K562 (cell line): ENCODE results near the gene MRPL40. TPM values are rescaled to one million over a fixed set of nuclear protein-coding genes. Genes with fewer than 3 reads are reported as not detected.
A peak's percentile ranks its signal among the peaks of the same experiment; 100 is the strongest.

Source experiments
- BRD9 ChIP-seq: fragments of 450-650 bp; IDR thresholded peaks from 2 replicates; pipeline ENCODE4 v1.6.1; 2018; ENCODE audit warnings: low read depth; ENCODE audit not compliant: partially characterized antibody
- KLF13 ChIP-seq: fragments of 450-650 bp; IDR thresholded peaks from 2 replicates; pipeline ENCODE4 v1.6.1; 2016; ENCODE audit warnings: missing genetic modification characterization, low read depth, mild to moderate bottlenecking, missing compliant biosample characterization, moderate library complexity, borderline replicate concordance
- PHTF2 ChIP-seq: fragments of 250-450 bp; sonication (Bioruptor Pico); IDR thresholded peaks from 2 replicates; pipeline ENCODE4 v1.5.0; 2021; ENCODE audit warnings: mild to moderate bottlenecking
- PRPF4 ChIP-seq: fragments of 200-400 bp; formaldehyde crosslinking; IDR thresholded peaks from one replicate; pipeline ENCODE4 v1.6.1; 2017; ENCODE audit warnings: low read length, low read depth, mild to moderate bottlenecking; ENCODE audit not compliant: insufficient read depth, poor library complexity, severe bottlenecking
- SETDB1 ChIP-seq: IDR thresholded peaks from one replicate; pipeline ENCODE4 v1.6.1; 2012; ENCODE audit warnings: low read length, control low read depth, inconsistent platforms
- polyA plus RNA-seq, 8 experiments: library from polyadenylated mRNA; depleted of rRNA in 4 of 8; stranded (reverse) in 5 of 8; unstranded in 3 of 8; fragments of >200 nt; fragmentation: Nextera tagmentation in 2 of 8; fragmentation: Illumina TruSeq in 1 of 8; extraction: Ambion mirVana in 2 of 8; extraction: Trizol in 1 of 8; gene quantifications; 2 replicates each; pipeline versions ENCODE4 v1.2.1 to v1.2.3, GENCODE V29; 2011 to 2014; ENCODE audit warnings: inconsistent platforms in 1 of 8, missing spikeins in 1 of 8
- total RNA-seq, 7 experiments: library from RNA; depleted of rRNA in 6 of 7; stranded (reverse); fragments of >200 nt in 6 of 7; fragmentation: Illumina TruSeq in 2 of 7; extraction: Trizol in 2 of 7; gene quantifications; 2 replicates each; pipeline versions ENCODE4 v1.2.1 to v1.2.3, GENCODE V29; 2011 to 2021; ENCODE audit warnings: low replicate concordance in 1 of 7
- TF ChIP-seq, protein P1 (sequence below): sonication (generic); formaldehyde crosslinking; IDR thresholded peaks from 2 replicates; pipeline ENCODE4 v1.8.0; 2022; ENCODE audit warnings: missing genetic modification reagents, mild to moderate bottlenecking, borderline replicate concordance
- TF ChIP-seq, protein P2 (sequence below): sonication (generic); formaldehyde crosslinking; IDR thresholded peaks from 2 replicates; pipeline ENCODE4 v1.9.0; 2022; ENCODE audit warnings: mild to moderate bottlenecking, missing genetic modification reagents

Gene MRPL40
- total and polyA plus RNA-seq, 9 of the 15 experiments (the other 6 are each of a cell fraction or from before 2014, with no cell fraction given), result 132 to 652 (median 208) TPM

DNA sequence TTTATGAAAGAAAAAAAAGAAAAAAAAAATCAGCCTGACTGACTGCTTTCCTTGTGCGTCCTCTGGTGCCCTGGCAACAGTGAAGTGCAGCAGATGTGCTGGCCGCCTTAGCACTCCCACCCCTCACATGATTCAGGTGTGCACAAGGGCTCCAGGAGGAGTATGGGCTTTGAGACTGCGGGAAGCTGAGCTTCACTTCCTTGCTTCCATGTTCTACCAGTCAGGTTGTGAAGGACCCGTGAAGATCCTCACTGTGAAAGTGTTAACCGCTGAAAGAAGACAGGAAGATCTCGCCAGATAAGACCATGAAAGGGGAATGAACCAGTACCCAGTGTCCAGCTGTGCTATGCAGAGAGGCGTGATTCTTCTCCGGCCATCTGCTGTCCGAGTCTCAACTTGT, 49.1 kb upstream of the MRPL40 start (continued):
- TF ChIP-seq KLF13 (tag) (no peak), BRD9 (no peak), PHTF2 (peak; percentile 31; the same call in 1 of the 2 replicates), SETDB1 (peak; percentile 58), PRPF4 (no peak)
- TF ChIP-seq, protein P1, sequence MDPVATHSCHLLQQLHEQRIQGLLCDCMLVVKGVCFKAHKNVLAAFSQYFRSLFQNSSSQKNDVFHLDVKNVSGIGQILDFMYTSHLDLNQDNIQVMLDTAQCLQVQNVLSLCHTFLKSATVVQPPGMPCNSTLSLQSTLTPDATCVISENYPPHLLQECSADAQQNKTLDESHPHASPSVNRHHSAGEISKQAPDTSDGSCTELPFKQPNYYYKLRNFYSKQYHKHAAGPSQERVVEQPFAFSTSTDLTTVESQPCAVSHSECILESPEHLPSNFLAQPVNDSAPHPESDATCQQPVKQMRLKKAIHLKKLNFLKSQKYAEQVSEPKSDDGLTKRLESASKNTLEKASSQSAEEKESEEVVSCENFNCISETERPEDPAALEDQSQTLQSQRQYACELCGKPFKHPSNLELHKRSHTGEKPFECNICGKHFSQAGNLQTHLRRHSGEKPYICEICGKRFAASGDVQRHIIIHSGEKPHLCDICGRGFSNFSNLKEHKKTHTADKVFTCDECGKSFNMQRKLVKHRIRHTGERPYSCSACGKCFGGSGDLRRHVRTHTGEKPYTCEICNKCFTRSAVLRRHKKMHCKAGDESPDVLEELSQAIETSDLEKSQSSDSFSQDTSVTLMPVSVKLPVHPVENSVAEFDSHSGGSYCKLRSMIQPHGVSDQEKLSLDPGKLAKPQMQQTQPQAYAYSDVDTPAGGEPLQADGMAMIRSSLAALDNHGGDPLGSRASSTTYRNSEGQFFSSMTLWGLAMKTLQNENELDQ (CRISPR knock-in tag), result no peak
- TF ChIP-seq, protein P2, sequence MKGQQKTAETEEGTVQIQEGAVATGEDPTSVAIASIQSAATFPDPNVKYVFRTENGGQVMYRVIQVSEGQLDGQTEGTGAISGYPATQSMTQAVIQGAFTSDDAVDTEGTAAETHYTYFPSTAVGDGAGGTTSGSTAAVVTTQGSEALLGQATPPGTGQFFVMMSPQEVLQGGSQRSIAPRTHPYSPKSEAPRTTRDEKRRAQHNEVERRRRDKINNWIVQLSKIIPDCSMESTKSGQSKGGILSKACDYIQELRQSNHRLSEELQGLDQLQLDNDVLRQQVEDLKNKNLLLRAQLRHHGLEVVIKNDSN (CRISPR knock-in tag), result 0 out of 2 replicates have a peak, but pooled peaks have one; percentile 11
